Peyer's patch (tissue), 4 donors: ENCODE results near the gene SRBD1. TPM values are rescaled to one million over a fixed set of nuclear protein-coding genes. Genes with fewer than 3 reads are reported as not detected.

ENCODE experiments used
- DNase-seq, 3 donors: peaks; one replicate each; pipeline ENCODE4 v3.0.0-alpha.2; 2017 to 2019
- H3K27ac ChIP-seq, 4 donors: fragments of 200-600 bp; sonication (generic); one replicate each; pipeline ENCODE4 v1.5.1; 2016 to 2019
- H3K27me3 ChIP-seq, 2 donors: fragments of 200-600 bp; sonication (generic); one replicate each; pipeline ENCODE4 v1.5.1; 2019
- H3K36me3 ChIP-seq, 3 donors: fragments of 200-600 bp; sonication (generic); one replicate each; pipeline ENCODE4 v1.5.1; 2016 to 2019
- H3K4me1 ChIP-seq, 4 donors: fragments of 200-600 bp; sonication (generic); one replicate each; pipeline ENCODE4 v1.5.1; 2016 to 2019
- H3K4me3 ChIP-seq, 4 donors: fragments of 200-600 bp; sonication (generic); 1 replicate in 3 of 4; 2 replicates in 1 of 4; pipeline ENCODE4 v1.5.1; 2016 to 2019; ENCODE audit warnings: mild to moderate bottlenecking in 1 of 4
- H3K9me3 ChIP-seq, 4 donors: fragments of 200-600 bp; sonication (generic); one replicate each; pipeline ENCODE4 v1.5.1; 2016 to 2019; ENCODE audit warnings: mild to moderate bottlenecking in 1 of 4
- POLR2A ChIP-seq, 2 donors: fragments of 450-650 bp; IDR thresholded peaks; one replicate each; pipeline ENCODE4 v1.5.1; 2017; ENCODE audit warnings: antibody characterized with exemption in 2 of 2, mild to moderate bottlenecking in 2 of 2, moderate library complexity in 2 of 2
- small RNA-seq, 2 donors: library from RNA; depleted of rRNA; stranded (forward); fragments of <200 nt; gene quantifications; one replicate each; pipeline ENCODE3, GENCODE V24; 2016
- total RNA-seq, 4 donors: library from RNA; depleted of rRNA; stranded (reverse); fragments of >200 nt; gene quantifications; one replicate each; pipeline ENCODE4 v1.1.0, GENCODE V29; 2016
- TF ChIP-seq, protein P1 (sequence below), 6 experiments: fragments of 450-650 bp in 4 of 6; fragments of 200-600 bp in 2 of 6; sonication (generic) in 1 of 6; IDR thresholded peaks; one replicate each; pipeline ENCODE4 v1.5.1; 2017 to 2019; ENCODE audit warnings: antibody characterized with exemption in 6 of 6, mild to moderate bottlenecking in 3 of 6, moderate library complexity in 1 of 6

SRBD1 gene
- total RNA-seq, 4 donors from 2014 or later, result 14.9 to 32.2 (median 22.5) TPM

DNA sequence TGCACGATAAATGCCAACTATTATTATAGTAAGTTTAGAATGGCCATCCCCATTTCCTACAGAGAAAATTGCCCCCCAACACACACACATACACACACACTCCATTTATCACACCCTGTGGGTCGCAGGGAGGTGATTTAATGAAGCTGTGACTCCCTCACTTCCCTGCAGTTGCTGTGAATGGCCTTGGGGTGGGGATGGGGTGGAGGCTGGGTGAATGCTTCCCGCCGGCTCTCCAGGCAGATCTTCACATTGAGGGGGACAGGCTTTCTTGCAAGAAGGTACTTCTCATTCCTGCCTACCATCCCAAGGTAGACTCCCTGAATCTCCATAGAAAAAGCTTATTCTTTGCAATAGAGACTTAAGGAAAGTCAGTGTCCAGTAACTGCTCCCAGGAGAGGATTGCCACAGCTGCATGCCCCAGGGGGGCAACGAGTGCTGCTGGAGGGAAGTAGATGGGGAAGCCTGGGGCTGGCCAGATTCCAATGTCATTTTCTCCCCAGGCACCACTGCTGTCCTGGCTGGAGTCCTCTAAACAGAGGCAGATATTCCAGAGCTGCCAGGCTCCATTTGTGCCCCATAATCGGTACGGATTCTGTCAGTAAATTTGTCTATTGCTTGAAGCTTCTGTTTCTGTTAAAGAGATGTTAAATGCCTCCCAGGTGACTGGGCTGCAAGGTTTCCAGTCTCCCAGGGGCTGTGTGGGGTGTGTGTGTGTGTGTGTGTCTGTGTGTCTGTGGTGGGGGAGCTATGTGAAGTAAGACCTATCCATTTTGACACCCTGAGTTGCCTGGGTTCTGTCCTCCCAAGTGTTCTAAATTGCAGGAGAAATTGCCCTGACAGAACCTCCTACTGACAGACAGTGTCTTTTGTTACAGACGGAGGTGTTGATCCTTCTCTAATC is 265.5 kb downstream of the SRBD1 start:
- no peaks in the 10 kb centered on the region for H3K36me3 ChIP-seq
- no peak for DNase-seq

DNA sequence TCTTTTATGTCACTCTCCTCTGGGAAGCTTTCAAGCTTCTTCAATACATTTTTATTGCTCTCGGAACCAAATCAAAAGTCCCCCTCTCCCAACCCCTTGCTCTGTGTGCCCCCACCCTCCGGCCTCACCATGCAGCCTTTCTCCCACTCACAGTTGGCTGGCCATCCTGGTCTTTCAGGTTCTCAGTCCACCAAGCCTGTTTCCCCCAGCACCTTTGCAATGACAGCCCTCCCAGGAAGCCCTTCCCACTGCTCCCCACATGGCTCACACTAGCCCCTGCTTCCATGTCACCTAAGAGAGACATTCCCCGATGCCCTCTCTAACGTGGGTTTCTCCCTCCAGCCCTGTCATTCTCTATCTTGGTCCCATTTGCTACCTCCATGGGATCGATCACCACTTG is 266.6 kb downstream of the SRBD1 start:
- H3K4me3 ChIP-seq, result no peak overlapping the region
- H3K36me3 ChIP-seq, result no peaks in the 10 kb centered on the region
- H3K27me3 ChIP-seq, result no peaks in the 10 kb centered on the region
- no peaks in the 10 kb centered on the region for H3K9me3 ChIP-seq
- no peak for TF ChIP-seq POLR2A (IDR thresholded peaks at IDR 0.05)
- TF ChIP-seq, protein P1, sequence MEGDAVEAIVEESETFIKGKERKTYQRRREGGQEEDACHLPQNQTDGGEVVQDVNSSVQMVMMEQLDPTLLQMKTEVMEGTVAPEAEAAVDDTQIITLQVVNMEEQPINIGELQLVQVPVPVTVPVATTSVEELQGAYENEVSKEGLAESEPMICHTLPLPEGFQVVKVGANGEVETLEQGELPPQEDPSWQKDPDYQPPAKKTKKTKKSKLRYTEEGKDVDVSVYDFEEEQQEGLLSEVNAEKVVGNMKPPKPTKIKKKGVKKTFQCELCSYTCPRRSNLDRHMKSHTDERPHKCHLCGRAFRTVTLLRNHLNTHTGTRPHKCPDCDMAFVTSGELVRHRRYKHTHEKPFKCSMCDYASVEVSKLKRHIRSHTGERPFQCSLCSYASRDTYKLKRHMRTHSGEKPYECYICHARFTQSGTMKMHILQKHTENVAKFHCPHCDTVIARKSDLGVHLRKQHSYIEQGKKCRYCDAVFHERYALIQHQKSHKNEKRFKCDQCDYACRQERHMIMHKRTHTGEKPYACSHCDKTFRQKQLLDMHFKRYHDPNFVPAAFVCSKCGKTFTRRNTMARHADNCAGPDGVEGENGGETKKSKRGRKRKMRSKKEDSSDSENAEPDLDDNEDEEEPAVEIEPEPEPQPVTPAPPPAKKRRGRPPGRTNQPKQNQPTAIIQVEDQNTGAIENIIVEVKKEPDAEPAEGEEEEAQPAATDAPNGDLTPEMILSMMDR (IDR thresholded peaks at IDR 0.05), result no peak
- no peaks in the 10 kb centered on the region for H3K4me1 ChIP-seq
- no peak overlapping the region for H3K27ac ChIP-seq
- no peak for DNase-seq

More for the DNA sequence above, 265.5 kb downstream of the SRBD1 start:
- Histone ChIP-seq H3K27me3 (no peaks in the 10 kb centered on the region), H3K4me1 (no peaks in the 10 kb centered on the region), H3K27ac (no peak overlapping the region), H3K9me3 (no peaks in the 10 kb centered on the region), H3K4me3 (no peak overlapping the region)
- TF ChIP-seq POLR2A (IDR thresholded peaks at IDR 0.05), result no peak

- no peaks in the 10 kb centered on the region for H3K9me3 ChIP-seq
- H3K27me3 ChIP-seq, result no peaks in the 10 kb centered on the region
- no peak for TF ChIP-seq POLR2A (IDR thresholded peaks at IDR 0.05)
- TF ChIP-seq, protein P1 (IDR thresholded peaks at IDR 0.05), result no peak
- H3K4me3 ChIP-seq, result no peak overlapping the region
- no peak for DNase-seq
- H3K36me3 ChIP-seq, result no peaks in the 10 kb centered on the region
- no peaks in the 10 kb centered on the region for H3K4me1 ChIP-seq
- no peak overlapping the region for H3K27ac ChIP-seq
Observed at GRCh38 chr2:45344071-45344470, 267.0 kb downstream of the SRBD1 start.

DNA sequence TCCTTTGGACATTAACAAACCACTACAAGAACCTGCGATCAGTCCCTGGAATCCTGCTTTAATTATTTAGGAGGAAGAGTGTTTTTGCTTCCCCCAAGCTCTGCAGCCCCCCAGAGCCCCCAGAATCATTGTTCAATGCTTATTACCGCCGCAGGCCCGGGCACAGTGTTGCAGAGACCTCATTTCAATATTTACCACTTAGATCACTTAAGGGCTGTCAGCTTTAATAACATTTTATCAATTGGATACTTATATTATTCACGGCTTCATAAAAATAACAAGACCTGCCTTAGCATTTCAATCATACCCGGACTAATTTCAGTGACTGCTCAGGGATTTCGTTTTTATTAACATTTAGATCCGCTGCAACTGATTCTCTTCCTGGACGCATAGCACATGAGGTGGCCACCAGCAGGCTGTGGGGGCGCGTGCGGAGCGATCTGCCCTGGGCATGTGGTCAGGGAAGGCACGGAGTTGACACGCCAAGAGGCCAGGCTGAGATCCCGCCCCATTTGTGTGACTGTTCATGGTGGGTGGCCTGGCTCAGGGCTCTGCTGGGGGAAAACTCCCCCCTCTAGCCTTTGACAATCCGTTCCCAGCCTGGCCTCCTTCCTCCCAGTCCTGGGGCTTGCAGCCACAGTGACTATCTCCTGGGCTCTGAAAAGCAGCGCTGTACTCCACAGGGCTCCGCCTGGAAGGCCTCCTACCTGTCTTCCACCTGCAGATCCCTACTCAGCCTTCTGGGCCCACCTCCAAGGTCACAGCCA is 267.6 kb downstream of the SRBD1 start:
- DNase-seq, result no peak
- H3K4me1 ChIP-seq, result no peaks in the 10 kb centered on the region
- H3K27ac ChIP-seq, result no peak overlapping the region
- no peaks in the 10 kb centered on the region for H3K9me3 ChIP-seq
- TF ChIP-seq, protein P1 (IDR thresholded peaks at IDR 0.05), result no peak
- TF ChIP-seq POLR2A (IDR thresholded peaks at IDR 0.05), result no peak
- no peaks in the 10 kb centered on the region for H3K27me3 ChIP-seq
- no peaks in the 10 kb centered on the region for H3K36me3 ChIP-seq
- no peak overlapping the region for H3K4me3 ChIP-seq

GRCh38 chr2:45340318-45340717 is 270.7 kb downstream of the SRBD1 start:
- DNase-seq, result no peak
- no peak for TF ChIP-seq POLR2A (IDR thresholded peaks at IDR 0.05)
- TF ChIP-seq, protein P1 (IDR thresholded peaks at IDR 0.05), result no peak
- Histone ChIP-seq H3K27ac (no peak overlapping the region), H3K4me1 (no peaks in the 10 kb centered on the region), H3K27me3 (no peaks in the 10 kb centered on the region), H3K4me3 (no peak overlapping the region), H3K9me3 (no peaks in the 10 kb centered on the region), H3K36me3 (no peaks in the 10 kb centered on the region)

DNA sequence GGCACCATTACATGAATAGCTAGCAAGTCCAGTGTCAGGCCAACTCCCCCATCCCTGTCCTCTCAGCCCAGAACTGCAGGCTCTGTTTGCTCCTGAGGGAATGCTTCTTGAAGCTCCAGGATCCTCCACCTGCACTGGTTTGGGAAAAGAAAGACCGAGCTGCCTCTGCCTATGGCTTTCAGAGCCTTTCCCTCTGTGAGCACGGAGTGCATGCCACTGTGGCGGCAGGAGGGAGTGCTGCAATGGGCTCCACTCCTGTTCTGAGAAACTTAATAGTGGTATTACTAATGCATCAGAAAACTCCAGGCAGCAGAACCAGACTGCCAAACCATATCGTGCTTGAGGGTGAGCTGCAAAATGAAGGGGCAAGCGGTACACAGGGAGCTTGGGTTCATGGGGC is 271.8 kb downstream of the SRBD1 start:
- TF ChIP-seq POLR2A (IDR thresholded peaks at IDR 0.05), result no peak
- H3K27me3 ChIP-seq, result no peaks in the 10 kb centered on the region

More for the DNA sequence above, 271.8 kb downstream of the SRBD1 start:
- H3K27ac ChIP-seq, result no peak overlapping the region
- no peaks in the 10 kb centered on the region for H3K36me3 ChIP-seq
- no peaks in the 10 kb centered on the region for H3K9me3 ChIP-seq
- no peaks in the 10 kb centered on the region for H3K4me1 ChIP-seq
- DNase-seq, result no peak
- no peak overlapping the region for H3K4me3 ChIP-seq

Small RNA genes within 50 kb of the gene (small RNA-seq; reads per million reads assigned to genes)
- gene RN7SL414P, result 0 to 0.06 reads per million in 2 donors

Other genes starting within 250 kb of the SRBD1 start
- 10 to 100 TPM; 20.0 to 29.7 (median 25.2) TPM for gene PRKCE, start 40.4 kb upstream of the SRBD1 start, total RNA-seq